T-helper 2 cell (primary cell): Measurements from ENCODE around the gene NUDT22.
A peak's percentile ranks its signal among the peaks of the same experiment; 100 is the strongest.

Experiments used
- DNase-seq, 5 experiments: peaks; one replicate each; pipeline versions ENCODE4 v3.0.0 to v3.0.0-alpha.2; 2012 to 2022

NUDT22 gene

DNA sequence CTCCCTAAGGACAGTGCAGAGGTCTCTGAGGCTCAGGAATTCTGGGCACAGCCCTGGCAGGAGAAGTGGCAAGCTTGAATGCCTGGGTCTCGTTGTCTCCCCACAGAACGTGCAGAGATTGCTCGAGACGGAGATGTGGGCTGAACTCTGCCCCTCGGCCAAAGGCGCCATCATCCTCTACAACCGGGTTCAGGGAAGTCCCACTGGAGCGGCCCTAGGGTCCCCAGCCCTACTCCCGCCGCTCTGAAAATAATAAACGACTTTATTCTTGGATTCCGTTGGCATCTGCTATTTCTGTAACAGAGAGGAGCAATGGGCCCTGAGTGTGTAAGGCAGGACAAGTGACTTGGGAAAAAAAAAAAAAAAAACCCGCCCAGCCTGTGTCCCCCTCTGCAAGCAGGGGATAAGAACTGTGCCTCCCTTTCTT, 3.7 kb downstream of the NUDT22 start:
- no peak for DNase-seq

DNA sequence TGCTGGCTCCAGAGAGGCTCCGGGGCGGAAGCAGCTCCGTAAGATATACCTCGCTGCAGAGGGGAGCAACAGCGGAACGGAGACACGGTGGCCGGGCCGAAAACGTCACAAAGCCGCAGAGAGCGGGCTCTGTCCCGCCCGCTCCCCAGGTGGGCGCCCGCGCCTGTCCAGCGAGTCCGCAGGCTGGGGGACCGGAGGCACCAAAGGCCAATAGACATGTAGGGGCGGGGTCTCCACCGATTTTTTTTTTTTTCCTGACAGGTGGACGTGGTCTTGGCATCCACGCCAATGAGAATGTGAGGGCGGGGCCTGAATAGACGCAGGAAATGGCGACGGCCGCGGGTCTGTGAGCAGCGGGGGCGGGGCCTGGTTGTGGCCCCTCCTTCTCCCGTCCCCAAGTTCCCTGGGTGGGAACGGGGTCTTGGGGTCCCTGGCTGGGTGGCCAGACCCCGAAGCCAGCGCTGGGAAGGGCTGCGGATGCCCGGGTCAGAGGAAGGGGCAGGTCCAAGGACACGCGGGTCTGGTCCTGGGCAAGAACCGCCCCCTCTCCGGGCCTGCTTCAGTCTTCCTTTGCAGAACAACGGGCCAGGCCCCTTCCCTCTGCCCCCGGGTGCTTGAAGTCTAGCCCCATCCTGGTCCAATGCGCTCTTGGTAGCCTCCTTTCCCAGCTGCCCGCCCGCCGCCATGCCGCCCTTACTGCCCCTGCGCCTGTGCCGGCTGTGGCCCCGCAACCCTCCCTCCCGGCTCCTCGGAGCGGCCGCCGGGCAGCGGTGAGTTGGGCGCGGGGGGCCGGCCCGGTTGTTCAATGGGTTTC, 4.3 kb downstream of the NUDT22 start, which contains the start of gene DNAJC4:
DNAJC4 (plus strand) TSS at position 378 of the 814 bp plus-strand sequence; CDS start at position 685, 307 bp downstream.
- DNase-seq = peak; percentile 73 to 93 (median 83)

DNA sequence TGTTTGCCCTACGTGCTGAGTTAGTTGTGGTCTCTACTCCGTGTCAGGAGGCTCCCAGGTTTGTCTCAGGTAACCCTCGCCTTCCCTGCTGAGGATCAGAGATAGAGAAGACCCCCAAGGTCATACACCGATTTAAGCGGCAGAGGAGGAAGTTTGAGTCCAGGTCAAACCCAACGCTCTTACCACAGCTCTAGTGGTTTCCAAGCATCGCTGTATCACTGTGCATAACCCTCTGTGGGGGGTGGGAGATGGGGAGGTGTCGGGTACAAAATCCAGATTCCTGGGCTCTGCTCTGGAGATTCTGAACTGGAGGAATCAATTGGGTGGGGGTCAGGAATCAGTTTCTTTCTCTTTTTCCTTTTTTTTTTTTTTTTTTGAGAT, 4.9 kb downstream of the NUDT22 start:
- peak in 1 of 5 experiments; percentile 25 for DNase-seq

DNA sequence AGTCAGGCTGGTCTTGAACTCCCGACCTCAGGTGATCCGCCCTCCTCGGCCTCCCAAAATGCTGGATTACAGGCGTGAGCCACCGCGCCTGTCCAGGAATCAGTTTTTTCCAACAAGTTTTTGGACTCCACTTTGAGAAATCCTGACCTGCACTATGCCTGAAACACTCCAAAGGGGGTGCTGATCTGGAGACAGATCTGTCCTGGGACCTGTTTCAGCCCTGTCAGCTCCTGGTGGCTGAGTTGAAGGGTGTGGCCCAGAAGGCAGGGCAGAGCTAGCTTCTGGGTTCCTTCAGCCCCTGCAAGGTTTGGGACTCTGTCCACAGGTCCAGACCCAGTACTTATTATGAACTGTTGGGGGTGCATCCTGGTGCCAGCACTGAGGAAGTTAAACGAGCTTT, 5.5 kb downstream of the NUDT22 start:
- no peak for DNase-seq

DNA sequence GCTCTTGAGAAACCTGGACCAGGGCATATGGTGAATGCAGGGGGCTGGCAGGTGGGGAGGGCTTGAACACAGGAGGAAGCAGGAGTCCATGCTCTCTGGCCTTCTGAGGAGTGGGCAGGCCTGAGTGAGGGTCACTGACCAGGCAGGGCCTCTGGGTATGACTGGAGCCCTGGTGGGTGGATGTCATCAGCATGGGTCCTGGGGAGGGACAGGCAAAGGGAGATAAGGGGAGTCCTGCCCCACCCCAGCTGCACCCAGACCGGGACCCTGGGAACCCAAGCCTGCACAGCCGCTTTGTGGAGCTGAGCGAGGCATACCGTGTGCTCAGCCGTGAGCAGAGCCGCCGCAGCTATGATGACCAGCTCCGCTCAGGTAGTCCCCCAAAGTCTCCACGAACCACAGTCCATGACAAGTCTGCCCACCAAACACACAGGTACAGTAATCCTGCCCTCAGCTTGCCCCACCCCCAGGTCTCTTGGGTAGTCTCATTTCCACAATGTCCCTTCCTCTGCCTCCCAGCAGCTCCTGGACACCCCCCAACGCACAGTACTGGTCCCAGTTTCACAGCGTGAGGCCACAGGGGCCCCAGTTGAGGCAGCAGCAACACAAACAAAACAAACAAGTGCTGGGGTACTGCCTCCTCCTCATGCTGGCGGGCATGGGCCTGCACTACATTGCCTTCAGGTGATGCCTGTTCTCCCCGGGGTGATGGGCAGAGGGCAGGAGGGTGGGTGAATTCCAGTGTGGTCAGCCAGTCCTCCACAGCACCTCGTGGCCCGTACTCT, 6.3 kb downstream of the NUDT22 start:
- DNase-seq = no peak

DNA sequence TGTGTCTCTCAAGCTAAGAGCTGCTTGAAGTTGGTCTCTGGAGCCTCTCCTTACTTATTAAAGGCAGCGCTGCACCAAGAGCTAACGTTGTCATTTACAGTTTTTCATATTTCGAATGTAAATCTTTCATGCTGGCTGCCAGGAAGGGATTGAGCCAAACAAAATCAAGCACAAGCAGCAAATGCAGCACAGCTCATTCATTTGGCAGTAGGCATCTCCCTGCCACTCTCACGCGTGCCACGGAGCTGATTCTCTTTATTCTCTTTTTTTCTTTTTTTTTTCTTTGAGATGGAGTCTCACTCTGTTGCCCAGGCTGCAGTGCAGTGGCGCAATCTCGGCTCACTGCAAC, 6.9 kb downstream of the NUDT22 start:
- no peak for DNase-seq

DNA sequence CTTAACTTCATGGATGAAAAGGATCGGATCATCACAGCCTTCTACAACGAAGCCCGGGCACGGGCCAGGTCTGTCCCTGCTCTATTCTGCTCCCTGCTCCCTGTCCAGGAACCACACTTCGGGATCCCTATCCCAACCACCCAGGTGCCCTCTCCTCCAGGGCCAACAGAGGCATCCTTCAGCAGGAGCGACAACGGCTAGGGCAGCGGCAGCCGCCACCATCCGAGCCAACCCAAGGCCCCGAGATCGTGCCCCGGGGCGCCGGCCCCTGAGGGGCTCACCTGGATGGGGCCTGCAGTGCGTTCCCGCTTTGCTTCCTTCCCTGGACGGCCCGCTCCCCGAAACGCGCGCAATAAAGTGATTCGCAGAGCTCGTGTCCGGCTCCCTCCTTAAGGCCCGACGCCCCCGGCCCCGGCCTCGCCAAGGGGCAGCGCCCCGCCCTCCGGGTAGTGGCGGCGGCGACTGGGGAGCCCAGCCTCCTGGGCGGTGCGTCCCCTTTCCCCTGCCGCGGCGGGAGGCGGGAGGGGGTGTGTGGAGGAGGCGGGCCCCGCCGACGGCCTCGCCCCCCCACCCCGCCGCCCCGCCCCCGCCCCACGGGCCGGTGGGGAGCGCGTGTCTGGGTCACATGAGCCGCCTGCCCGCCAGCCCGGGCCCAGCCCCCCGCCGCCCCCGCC, 8.0 kb downstream of the NUDT22 start, which contains the start of gene VEGFB:
VEGFB (plus strand) TSS at position 672 of the 674 bp plus-strand sequence. CDS start 250 bp downstream, outside the sequence.
- peak in 4 of 5 experiments; percentile 60 to 80 (median 68) for DNase-seq

DNA sequence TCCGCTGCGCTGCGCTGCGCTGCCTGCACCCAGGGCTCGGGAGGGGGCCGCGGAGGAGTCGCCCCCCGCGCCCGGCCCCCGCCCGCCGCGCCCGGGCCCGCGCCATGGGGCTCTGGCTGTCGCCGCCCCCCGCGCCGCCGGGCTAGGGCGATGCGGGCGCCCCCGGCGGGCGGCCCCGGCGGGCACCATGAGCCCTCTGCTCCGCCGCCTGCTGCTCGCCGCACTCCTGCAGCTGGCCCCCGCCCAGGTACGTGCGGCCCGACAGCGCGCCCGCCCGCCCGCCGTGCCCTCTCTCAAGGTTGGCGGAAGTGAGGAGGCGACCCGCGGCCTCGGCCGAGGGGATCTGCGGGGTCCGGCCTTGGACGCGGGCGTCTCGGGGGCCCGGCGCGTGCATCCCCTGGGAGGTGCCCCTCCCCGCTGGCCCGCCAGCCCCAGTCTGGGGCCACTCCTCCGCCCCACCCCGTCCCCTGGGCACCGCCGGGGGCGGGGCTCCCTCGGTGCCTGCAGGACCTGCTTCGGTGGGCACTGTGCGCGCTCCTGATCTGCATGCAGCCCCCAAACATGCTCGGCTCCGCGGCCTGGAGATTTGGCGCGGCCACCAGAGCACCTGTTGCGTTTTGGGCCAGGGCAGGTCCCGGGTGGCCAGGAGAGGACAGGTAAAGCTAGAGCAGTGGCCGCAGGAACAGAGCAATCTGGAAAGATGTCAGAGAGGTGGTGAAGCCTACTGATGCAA, 8.7 kb downstream of the NUDT22 start:
- DNase-seq = peak in 3 of 5 experiments; percentile 46 to 67 (median 59)

DNA sequence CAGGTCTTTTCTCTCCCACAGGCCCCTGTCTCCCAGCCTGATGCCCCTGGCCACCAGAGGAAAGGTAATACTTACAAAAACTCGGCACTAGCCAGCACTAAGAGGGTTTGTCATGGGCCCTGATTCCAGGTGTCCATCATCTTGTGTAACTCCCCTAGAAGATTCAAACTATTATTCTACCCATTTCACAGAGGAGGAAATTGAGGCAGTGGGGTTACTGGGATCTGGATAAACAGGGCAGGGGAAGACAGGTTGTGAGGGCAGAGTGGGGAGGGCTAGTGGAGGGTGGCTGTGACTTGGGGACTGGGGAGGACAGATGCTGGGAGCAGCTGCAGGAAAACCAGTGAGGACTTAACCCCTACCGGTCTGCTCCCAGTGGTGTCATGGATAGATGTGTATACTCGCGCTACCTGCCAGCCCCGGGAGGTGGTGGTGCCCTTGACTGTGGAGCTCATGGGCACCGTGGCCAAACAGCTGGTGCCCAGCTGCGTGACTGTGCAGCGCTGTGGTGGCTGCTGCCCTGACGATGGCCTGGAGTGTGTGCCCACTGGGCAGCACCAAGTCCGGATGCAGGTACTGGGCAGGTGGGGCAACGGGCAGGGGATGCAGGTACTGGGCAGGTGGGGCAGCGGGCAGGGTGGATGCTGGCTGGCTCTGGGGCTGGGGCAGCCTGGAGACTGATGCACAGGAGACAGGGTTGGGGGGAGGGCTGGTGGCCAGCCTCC, 9.5 kb downstream of the NUDT22 start:
- no peak for DNase-seq

DNA sequence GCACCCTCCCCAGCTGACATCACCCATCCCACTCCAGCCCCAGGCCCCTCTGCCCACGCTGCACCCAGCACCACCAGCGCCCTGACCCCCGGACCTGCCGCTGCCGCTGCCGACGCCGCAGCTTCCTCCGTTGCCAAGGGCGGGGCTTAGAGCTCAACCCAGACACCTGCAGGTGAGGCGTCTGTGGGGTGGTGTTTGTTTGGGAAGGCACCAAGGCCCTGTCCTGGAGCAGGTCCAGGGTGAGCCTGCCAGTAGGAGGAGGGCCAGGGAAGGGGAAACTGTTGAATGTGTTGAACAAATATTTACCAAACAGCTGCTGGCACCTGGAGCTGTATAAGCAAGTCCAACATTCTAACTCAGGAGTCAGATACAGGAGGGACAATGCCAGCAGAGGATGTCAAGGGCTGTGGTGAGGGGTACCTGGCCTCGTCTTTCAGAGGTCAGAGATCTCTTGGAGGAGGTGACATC, 11.4 kb downstream of the NUDT22 start:
- DNase-seq = no peak

DNA sequence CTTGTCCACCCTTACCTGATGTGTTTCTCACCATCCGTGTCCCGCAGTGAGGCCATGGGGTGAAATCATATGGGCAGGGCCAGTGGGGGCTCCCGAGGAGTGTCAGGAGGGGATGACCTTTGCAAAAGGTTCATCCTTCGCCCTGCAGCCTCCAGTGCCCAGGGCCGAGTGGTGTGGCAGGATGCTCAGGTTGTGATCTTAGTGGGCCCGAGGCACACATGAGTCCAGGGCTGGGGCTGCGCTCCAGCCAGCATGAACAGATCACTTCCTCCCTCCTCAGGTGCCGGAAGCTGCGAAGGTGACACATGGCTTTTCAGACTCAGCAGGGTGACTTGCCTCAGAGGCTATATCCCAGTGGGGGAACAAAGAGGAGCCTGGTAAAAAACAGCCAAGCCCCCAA, 12.0 kb downstream of the NUDT22 start:
- no peak for DNase-seq

DNA sequence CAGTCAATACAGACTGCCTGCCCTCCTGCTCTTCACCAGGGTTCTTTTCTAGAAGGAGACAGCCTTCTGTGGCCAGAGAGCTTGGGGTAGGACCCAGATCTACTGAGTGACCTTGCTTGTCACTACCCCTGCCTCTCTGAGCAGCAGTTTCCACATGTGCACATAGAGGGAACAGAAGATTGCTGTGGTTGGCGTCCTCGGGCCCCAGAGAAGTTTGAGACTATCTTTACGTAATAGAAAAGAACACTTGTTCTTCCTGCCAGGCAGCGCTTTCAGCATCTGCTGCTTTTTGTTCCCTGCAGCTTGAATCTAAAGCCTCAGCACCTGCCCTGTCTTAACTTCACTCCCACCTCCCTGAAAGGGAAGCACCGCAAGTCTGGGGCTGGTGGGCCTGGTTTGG, 12.9 kb downstream of the NUDT22 start:
- no peak for DNase-seq

DNA sequence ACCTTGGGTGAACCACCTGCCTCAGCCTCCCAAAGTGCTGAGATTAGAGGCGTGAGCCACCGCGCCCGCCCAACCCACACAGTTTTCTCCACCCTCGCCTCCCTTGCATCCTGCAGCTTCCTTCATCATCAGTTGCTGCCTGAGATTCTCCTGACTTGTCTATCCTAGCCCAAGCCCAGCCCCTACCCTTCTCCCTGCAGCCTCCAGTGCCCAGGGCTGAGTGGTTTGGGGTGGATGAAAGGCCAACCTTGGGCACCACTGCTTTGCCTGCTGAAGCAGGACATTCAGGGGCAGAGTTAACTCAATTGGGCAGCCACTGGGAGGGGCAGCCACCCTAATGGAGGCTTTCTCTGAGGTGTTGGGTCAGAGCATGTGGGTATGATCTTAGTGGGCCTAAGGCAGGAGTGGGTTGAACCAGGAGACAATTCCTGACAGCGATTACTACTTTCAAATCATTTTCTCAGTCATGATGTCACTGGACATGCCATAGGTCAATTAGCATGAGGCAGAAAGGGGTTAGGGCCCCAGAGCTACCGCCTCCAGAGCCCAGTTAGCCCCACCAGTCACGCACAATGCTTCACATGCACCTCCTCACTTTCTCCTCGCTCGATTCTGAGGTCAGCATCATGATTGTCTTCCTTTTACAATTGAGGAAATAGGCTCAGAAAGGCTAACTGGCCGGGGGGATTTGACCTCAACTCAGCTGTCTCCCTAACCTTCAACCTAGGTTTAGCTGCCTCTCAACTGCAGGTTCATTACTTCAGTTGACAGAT, 13.8 kb downstream of the NUDT22 start:
- DNase-seq = no peak

DNA sequence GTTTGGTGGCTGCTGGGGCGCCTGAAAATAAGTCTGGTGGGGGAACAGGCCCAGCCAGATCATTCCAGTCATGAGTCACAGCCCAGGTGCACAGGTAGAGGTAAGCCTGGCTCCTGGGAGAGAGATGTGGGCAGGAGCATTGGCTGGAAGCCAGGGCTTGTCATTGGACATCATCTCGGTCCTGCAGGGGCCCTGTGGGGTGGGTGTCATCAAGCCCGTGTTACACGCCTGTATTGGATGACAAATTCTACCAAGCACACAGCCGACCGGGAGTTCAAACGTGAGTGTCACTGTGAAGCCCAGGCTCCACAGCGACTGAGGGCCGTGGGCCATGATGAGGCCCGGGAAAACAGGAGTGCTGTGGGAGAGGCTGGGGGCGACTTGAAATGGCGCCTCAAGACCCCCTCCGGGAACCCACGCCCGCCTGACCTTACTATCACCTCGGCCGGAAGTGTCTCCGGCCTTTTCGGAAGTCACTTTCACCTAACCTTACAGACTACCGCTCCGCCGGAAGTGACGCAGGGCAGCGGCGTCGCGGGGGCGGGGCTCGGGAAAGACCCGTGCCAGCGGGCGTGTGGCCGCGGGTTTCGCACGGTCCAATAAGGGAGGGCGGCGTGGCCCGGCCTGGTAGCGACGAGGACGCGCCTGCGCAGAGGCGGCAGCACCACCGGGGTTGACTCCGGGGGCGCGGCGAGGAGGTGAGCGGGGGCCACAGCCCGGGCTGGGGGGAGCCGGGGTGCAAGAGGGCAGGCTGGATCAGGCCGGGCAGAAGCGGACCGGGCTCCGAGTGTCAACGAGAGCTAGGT, 14.6 kb downstream of the NUDT22 start, which contains the start of gene FKBP2:
FKBP2 (plus strand) TSS at position 661 of the 806 bp plus-strand sequence. CDS start 1,293 bp downstream, outside the sequence.
- DNase-seq = peak; percentile 96 to 99 (median 98)

DNA sequence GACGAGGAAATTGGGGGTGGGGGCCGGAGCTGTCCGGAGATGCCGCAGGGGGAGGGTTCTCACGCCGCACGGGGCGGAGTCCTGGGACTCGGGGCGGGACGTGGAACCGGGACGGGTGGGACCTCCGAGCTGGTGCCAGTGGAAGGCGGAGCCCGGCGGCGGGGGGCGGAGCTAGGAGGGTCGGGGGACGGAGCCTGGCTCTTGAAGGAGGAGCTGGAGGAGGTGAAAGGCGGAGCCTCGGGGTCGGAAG, 15.1 kb downstream of the NUDT22 start:
- DNase-seq = peak in 3 of 5 experiments; percentile 99 to 100 (median 100)

DNA sequence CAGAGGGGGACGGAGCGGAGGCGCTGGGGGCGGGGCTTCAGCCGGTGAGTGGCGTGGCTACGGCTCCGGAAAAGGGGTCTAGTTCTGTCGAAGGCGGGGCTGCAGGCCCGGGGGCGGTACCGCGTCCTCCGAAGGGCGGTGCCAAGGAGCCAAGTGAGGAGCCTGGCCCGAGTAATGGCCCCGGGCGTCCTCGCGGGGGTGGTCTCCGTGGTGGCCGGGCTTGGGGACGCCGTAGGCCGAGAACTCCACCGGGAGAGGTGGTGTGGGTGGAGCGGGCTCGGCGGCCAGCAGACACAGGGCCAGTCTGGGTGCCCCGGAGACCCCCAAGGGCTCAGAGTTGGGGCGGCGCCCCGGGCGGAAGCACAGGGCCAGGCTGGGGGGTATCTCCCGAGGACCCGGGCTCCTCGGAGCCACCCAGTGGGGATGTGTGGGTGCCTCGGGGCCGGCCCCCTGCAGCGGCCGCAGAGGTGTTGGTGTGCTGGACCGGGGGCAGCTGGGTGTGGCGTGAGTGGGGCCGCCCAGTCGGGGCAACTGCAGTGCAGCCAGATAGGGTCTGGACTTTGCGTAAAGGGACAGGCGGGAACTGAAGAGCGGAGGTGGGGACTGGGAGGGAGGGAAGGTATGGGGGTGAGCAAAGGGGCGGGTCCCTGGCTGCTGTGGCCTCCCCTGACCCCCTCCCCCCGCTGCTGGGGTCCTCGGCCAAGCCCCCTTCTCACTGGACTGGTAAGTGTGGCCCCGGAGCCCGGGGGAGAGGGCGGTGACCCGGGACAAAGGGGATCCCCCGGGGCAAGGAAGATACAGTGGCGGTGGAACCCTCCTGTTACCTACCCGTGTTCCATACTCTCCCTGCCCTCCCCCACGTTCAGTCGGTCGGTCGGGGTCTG, 15.7 kb downstream of the NUDT22 start:
- peak in 2 of 5 experiments; percentile 98 to 100 for DNase-seq

DNA sequence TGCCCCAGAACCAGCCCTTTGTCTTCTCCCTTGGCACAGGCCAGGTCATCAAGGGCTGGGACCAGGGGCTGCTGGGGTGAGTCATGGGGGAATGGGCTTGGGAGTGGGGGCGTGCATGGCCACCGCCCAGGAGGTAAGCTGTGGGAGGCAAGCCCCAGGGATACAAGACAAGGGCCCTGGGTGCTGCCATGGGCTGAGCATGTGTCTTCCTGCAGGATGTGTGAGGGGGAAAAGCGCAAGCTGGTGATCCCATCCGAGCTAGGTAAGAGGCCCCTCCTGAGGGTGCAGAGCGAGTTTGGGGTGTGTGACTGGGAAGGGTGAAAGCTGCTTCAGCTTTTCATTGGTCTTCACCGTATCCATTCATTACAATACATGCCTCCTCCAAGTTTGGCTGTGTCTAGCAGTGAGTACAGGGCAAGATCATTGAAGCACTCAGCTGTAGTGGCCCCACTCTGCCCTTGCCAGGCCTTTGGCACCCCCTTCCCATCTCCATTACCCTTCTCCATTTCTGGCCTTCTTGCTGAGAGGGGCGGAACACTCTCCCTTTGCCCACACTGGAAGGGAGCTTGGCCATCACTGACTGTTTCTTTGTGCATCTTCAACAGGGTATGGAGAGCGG, 17.3 kb downstream of the NUDT22 start:
- DNase-seq = no peak

DNA sequence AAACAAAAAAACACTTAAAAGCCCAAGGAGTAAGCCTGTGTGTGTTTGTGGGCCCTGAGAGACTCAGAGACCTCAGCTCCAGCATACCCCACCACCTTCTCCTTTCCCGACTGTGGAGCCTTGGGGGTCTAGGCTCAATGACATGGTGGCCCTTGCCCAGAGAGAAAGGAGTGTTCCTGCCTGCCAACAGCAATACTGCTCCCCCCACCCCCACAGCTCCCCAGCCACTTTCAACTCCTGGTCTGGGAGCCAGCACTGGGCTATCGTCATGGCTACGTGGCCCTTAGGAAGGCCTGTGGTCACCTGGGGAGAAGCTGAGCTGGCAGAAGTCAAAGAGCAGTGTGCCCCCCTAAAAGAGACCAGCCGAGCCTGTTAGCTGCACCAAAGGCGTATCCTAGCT, 18.0 kb downstream of the NUDT22 start:
- no peak for DNase-seq
